ENCODE data around the gene MED12.

DNA sequence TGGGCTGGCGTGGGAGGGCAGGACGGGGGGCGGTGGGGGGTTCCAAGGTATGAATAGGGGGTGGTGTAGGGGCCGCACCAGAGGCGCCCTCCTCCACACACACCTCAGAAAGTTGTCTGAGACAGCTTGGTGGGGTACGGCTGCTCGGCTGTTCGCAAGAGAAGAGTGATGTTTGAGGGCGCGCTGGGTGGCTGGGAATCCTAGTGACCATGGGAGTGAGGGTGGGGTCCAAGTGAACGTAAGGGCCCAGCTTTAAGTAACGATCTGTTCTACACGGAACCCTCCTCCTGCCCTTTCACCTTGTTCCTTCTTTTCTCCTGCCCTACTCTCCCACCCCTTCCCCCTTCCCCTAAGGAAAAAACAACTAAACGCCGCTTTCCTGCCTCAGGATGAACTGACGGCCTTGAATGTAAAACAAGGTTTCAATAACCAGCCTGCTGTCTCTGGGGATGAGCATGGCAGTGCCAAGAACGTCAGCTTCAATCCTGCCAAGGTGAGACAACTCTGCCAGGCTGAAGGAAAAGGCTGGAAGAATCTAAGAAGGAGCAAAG is 664 bp downstream of the MED12 start:
- TF ChIP-seq CTCF (conservative IDR thresholded peaks at IDR 0.05; ENCODE audit: low read depth, low read length) (no peak), EZH2 (IDR thresholded peaks at IDR 0.05; ENCODE audit: borderline replicate concordance, low read depth, low read length, poor library complexity, severe bottlenecking) (no peak)

Data from A673 (cell line).